A549 treated with CpdA at 1 μM for 4 hours (cell line): ENCODE measurements around the gene RRH. TPM values are rescaled to one million over a fixed set of nuclear protein-coding genes. Genes with fewer than 3 reads are reported as not detected.

Experiments used
- total RNA-seq: library from RNA; stranded (reverse); fragments of 200-300 nt; extraction: Qiagen RNA extraction; gene quantifications from 5 replicates; pipeline ENCODE4 v1.2.3, GENCODE V29; 2022; ENCODE audit warnings: low read depth

The RRH gene
- 0.06 to 0.08 TPM in 2 of 5 replicates, not detected in the others for total RNA-seq

GRCh38 chr4:109827672-109828071 is at the start of gene RRH:
RRH (plus strand) TSS chr4:109827972; CDS start chr4:109828028, 56 bp downstream.

GRCh38 chr4:109801895-109802319 is 25.9 kb upstream of the RRH start, which contains the start of gene CFI:
CFI (minus strand) TSS chr4:109801999; CDS start chr4:109801971, 28 bp downstream.

GRCh38 chr4:109815151-109816081 is 12.4 kb upstream of the RRH start, which contains the start of gene GAR1:
GAR1 (plus strand) TSS chr4:109815762; CDS start chr4:109816165, 403 bp downstream.

GRCh38 chr4:109847896-109848442 is 20.2 kb downstream of the RRH start, which contains the start of gene LRIT3:
LRIT3 (plus strand) TSS chr4:109848107; CDS start chr4:109848202, 95 bp downstream.

Other genes with a start within 250 kb of the RRH start
- 13.0 to 16.8 TPM (median 14.9 TPM) in 5 replicates for gene CASP6, start 124.5 kb upstream of the RRH start, total RNA-seq
- gene PLA2G12A, start 97.9 kb upstream of the RRH start, total RNA-seq = 6.7 to 18.1 TPM (median 11.5 TPM) in 5 replicates
- gene CFI, start 26.0 kb upstream of the RRH start, total RNA-seq = 0.26 to 0.69 TPM (median 0.42 TPM) in 5 replicates
- gene GAR1, start 12.2 kb upstream of the RRH start, total RNA-seq = 41.1 to 51.6 TPM (median 44.5 TPM) in 5 replicates
- 0.05 to 0.07 TPM (median 0.06 TPM) in 5 replicates for gene LRIT3, start 20.1 kb downstream of the RRH start, total RNA-seq
- 0.13 to 1.9 TPM (median 0.42 TPM) in 5 replicates for gene EGF, start 84.9 kb downstream of the RRH start, total RNA-seq